ENCODE results near the gene JMY. TPM values are rescaled to one million over a fixed set of nuclear protein-coding genes. Genes with fewer than 3 reads are reported as not detected.

The JMY gene
- polyA plus RNA-seq, 4 donors: 1.6 to 10.3 (median 2.5) TPM

GRCh38 chr5:79259810-79260209, 23.9 kb downstream of the JMY start:
- H3K27ac ChIP-seq (ENCODE audit: low read depth in 1 of 3, low read length in 2 of 3): no peak overlapping the region
- FAIRE-seq (no peak), DNase-seq (no peak)
- peaks cover 0 to 18% (median 0%) of the 10 kb centered on the region in 3 donors for H3K36me3 ChIP-seq (ENCODE audit: control insufficient read depth in 3 of 3, insufficient read depth in 2 of 3, low read depth in 1 of 3, low read length in 3 of 3)
- H3K27me3 ChIP-seq (ENCODE audit: control insufficient read depth in 3 of 3, insufficient read depth in 3 of 3, low read length in 3 of 3): no peaks in the 10 kb centered on the region
- H3K4me3 ChIP-seq (ENCODE audit: low read depth in 1 of 3, low read length in 3 of 3): no peak overlapping the region
- no peaks in the 10 kb centered on the region for H3K4me1 ChIP-seq (ENCODE audit: control insufficient read depth in 3 of 3, insufficient read depth in 2 of 3, low read depth in 1 of 3, low read length in 2 of 3)
- peaks cover 0 to 2% of the 10 kb centered on the region in 2 donors for H3K9me3 ChIP-seq (ENCODE audit: control insufficient read depth in 2 of 2, insufficient read depth in 1 of 2, low read depth in 1 of 2, low read length in 1 of 2)
- WGBS, 3 donors: 93 to 97% (median 97%) methylated on average over 6 of the region's 6 CpGs

DNA sequence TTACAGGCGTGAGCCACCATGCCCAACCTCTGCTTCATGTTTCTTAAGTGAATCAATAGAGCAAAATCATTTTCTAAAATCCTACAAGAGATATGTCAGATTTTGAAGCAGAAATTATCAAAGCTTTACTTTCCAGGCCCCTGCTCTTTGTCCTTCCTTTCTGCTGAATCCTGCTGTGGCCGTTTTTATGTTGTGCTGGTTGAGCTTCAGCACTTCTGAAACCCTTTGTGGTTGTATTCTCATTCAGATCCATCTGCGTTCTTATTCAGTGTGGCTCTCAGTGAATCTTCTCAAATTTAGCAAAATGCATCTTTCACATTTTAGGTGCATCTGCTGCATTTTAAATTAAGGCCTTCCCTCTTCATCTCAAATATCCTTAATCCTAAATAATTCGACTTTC, 26.0 kb downstream of the JMY start:
- Histone ChIP-seq H3K9me3 (ENCODE audit: control insufficient read depth in 2 of 2, insufficient read depth in 1 of 2, low read depth in 1 of 2, low read length in 1 of 2) (no peaks in the 10 kb centered on the region), H3K27me3 (ENCODE audit: control insufficient read depth in 3 of 3, insufficient read depth in 3 of 3, low read length in 3 of 3) (no peaks in the 10 kb centered on the region), H3K4me3 (ENCODE audit: low read depth in 1 of 3, low read length in 3 of 3) (no peak overlapping the region), H3K36me3 (ENCODE audit: control insufficient read depth in 3 of 3, insufficient read depth in 2 of 3, low read depth in 1 of 3, low read length in 3 of 3) (peaks cover 0 to 18% (median 0%) of the 10 kb centered on the region in 3 donors), H3K4me1 (ENCODE audit: control insufficient read depth in 3 of 3, insufficient read depth in 2 of 3, low read depth in 1 of 3, low read length in 2 of 3) (no peaks in the 10 kb centered on the region), H3K27ac (ENCODE audit: low read depth in 1 of 3, low read length in 2 of 3) (no peak overlapping the region)
- no peak for FAIRE-seq
- DNase-seq: no peak
- 76 to 82% (median 80%) methylated on average over 4 of the region's 4 CpGs for WGBS, 3 donors

- FAIRE-seq: no peak
- 79 to 87% (median 81%) methylated on average over 7 of the region's 7 CpGs for WGBS, 3 donors
- Histone ChIP-seq H3K27me3 (ENCODE audit: control insufficient read depth in 3 of 3, insufficient read depth in 3 of 3, low read length in 3 of 3) (no peaks in the 10 kb centered on the region), H3K9me3 (ENCODE audit: control insufficient read depth in 2 of 2, insufficient read depth in 1 of 2, low read depth in 1 of 2, low read length in 1 of 2) (no peaks in the 10 kb centered on the region), H3K4me3 (ENCODE audit: low read depth in 1 of 3, low read length in 3 of 3) (no peak overlapping the region), H3K4me1 (ENCODE audit: control insufficient read depth in 3 of 3, insufficient read depth in 2 of 3, low read depth in 1 of 3, low read length in 2 of 3) (no peaks in the 10 kb centered on the region), H3K36me3 (ENCODE audit: control insufficient read depth in 3 of 3, insufficient read depth in 2 of 3, low read depth in 1 of 3, low read length in 3 of 3) (peaks cover 0 to 17% (median 0%) of the 10 kb centered on the region in 3 donors), H3K27ac (ENCODE audit: low read depth in 1 of 3, low read length in 2 of 3) (no peak overlapping the region)
- no peak for DNase-seq
These were observed 27.4 kb downstream of the JMY start for GRCh38 chr5:79263290-79263689.

DNA sequence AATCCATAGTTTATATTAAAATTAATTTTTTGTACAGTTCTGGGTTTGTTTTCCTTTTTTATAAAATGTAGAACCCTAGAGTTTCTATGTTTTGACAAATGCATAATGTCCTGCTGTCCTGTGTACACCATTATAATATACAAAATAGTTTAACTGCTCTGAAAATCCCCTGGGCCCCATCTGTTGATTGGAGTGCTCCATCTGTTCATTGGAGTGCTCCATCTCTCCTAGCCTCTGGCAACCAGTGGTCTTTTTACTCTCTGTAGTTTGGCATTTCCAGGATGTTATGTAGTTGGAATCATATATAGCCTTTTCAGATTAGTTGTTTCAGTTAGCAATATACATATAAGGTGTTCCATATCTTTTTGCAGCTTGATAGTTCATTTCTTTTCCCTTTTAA, 31.2 kb downstream of the JMY start:
- FAIRE-seq: no peak

DNA sequence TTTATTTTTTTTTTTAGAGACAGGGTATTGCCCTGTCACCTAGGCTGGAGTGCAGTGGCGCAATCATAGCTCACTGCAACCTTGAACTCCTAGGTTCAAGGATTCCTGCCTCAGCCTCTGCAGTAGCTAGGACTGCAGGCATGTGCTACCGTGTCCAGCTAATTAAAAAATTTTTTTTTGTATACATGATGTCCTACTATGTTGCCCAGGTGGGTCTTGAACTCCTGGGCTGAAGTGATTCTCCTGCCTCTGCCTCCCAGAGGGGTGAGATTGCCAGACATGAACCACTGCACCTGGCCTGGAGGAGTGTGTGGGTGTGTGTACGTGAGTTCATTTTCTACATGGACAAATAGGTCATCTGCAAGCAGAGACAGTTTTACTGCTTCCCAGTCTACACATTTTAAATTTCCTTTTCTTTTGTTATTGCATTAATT, 33.8 kb downstream of the JMY start:
- Histone ChIP-seq H3K27ac (ENCODE audit: low read depth in 1 of 3, low read length in 2 of 3) (no peak overlapping the region), H3K4me3 (ENCODE audit: low read depth in 1 of 3, low read length in 3 of 3) (no peak overlapping the region), H3K27me3 (ENCODE audit: control insufficient read depth in 3 of 3, insufficient read depth in 3 of 3, low read length in 3 of 3) (no peaks in the 10 kb centered on the region), H3K36me3 (ENCODE audit: control insufficient read depth in 3 of 3, insufficient read depth in 2 of 3, low read depth in 1 of 3, low read length in 3 of 3) (no peaks in the 10 kb centered on the region), H3K9me3 (ENCODE audit: control insufficient read depth in 2 of 2, insufficient read depth in 1 of 2, low read depth in 1 of 2, low read length in 1 of 2) (peaks cover 0 to 13% of the 10 kb centered on the region in 2 donors), H3K4me1 (ENCODE audit: control insufficient read depth in 3 of 3, insufficient read depth in 2 of 3, low read depth in 1 of 3, low read length in 2 of 3) (no peaks in the 10 kb centered on the region)
- DNase-seq (no peak), FAIRE-seq (no peak)
- 93 to 97% (median 96%) methylated on average over 3 of the region's 3 CpGs for WGBS, 3 donors

More for the DNA sequence above, 31.2 kb downstream of the JMY start:
- peaks cover 0 to 9% (median 0%) of the 10 kb centered on the region in 3 donors for H3K36me3 ChIP-seq (ENCODE audit: control insufficient read depth in 3 of 3, insufficient read depth in 2 of 3, low read depth in 1 of 3, low read length in 3 of 3)
- no peak for DNase-seq
- no peaks in the 10 kb centered on the region for H3K27me3 ChIP-seq (ENCODE audit: control insufficient read depth in 3 of 3, insufficient read depth in 3 of 3, low read length in 3 of 3)
- H3K4me1 ChIP-seq (ENCODE audit: control insufficient read depth in 3 of 3, insufficient read depth in 2 of 3, low read depth in 1 of 3, low read length in 2 of 3): no peaks in the 10 kb centered on the region
- H3K27ac ChIP-seq (ENCODE audit: low read depth in 1 of 3, low read length in 2 of 3): no peak overlapping the region
- H3K9me3 ChIP-seq (ENCODE audit: control insufficient read depth in 2 of 2, insufficient read depth in 1 of 2, low read depth in 1 of 2, low read length in 1 of 2): peaks cover 0 to 4% of the 10 kb centered on the region in 2 donors
- no peak overlapping the region for H3K4me3 ChIP-seq (ENCODE audit: low read depth in 1 of 3, low read length in 3 of 3)

GRCh38 chr5:79273341-79273740, 37.4 kb downstream of the JMY start:
- WGBS, 3 donors: 96 to 99% (median 97%) methylated on average over 4 of the region's 4 CpGs
- Histone ChIP-seq H3K9me3 (ENCODE audit: control insufficient read depth in 2 of 2, insufficient read depth in 1 of 2, low read depth in 1 of 2, low read length in 1 of 2) (peaks cover 0 to 13% of the 10 kb centered on the region in 2 donors), H3K4me1 (ENCODE audit: control insufficient read depth in 3 of 3, insufficient read depth in 2 of 3, low read depth in 1 of 3, low read length in 2 of 3) (no peaks in the 10 kb centered on the region), H3K4me3 (ENCODE audit: low read depth in 1 of 3, low read length in 3 of 3) (no peak overlapping the region), H3K27me3 (ENCODE audit: control insufficient read depth in 3 of 3, insufficient read depth in 3 of 3, low read length in 3 of 3) (no peaks in the 10 kb centered on the region), H3K36me3 (ENCODE audit: control insufficient read depth in 3 of 3, insufficient read depth in 2 of 3, low read depth in 1 of 3, low read length in 3 of 3) (peaks cover 0 to under 1% (median 0%) of the 10 kb centered on the region in 3 donors), H3K27ac (ENCODE audit: low read depth in 1 of 3, low read length in 2 of 3) (no peak overlapping the region)
- no peak for DNase-seq
- no peak for FAIRE-seq

DNA sequence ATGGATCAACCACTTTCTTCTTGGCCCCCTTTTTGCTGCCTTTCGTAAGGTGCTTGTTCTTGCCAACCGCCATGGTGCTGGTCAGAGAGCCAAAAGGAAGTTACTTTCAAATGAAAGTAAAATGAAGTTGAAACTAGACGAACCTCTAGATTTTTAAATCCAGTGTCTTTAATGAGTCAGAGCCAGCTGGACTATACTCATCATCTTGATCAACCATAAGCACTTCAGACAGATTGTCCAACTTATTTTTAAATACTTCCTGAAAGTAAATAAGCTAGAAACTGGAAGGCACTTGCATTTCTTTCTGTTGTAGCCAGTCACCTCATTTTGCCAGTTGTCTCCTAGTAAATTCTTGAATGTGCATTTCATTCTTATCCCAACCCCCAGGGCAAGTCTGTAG, 48.9 kb downstream of the JMY start:
- Histone ChIP-seq H3K4me3 (ENCODE audit: low read depth in 1 of 3, low read length in 3 of 3) (no peak overlapping the region), H3K27ac (ENCODE audit: low read depth in 1 of 3, low read length in 2 of 3) (no peak overlapping the region), H3K36me3 (ENCODE audit: control insufficient read depth in 3 of 3, insufficient read depth in 2 of 3, low read depth in 1 of 3, low read length in 3 of 3) (peaks cover 2 to 4% (median 2%) of the 10 kb centered on the region in 3 donors), H3K4me1 (ENCODE audit: control insufficient read depth in 3 of 3, insufficient read depth in 2 of 3, low read depth in 1 of 3, low read length in 2 of 3) (no peaks in the 10 kb centered on the region), H3K9me3 (ENCODE audit: control insufficient read depth in 2 of 2, insufficient read depth in 1 of 2, low read depth in 1 of 2, low read length in 1 of 2) (no peaks in the 10 kb centered on the region), H3K27me3 (ENCODE audit: control insufficient read depth in 3 of 3, insufficient read depth in 3 of 3, low read length in 3 of 3) (no peaks in the 10 kb centered on the region)
- no peak for FAIRE-seq
- WGBS, 3 donors: 79 to 91% (median 84%) methylated on average over 3 of the region's 3 CpGs
- DNase-seq: no peak

GRCh38 chr5:79285285-79285684, 49.4 kb downstream of the JMY start:
- Histone ChIP-seq H3K27ac (ENCODE audit: low read depth in 1 of 3, low read length in 2 of 3) (no peak overlapping the region), H3K27me3 (ENCODE audit: control insufficient read depth in 3 of 3, insufficient read depth in 3 of 3, low read length in 3 of 3) (no peaks in the 10 kb centered on the region), H3K9me3 (ENCODE audit: control insufficient read depth in 2 of 2, insufficient read depth in 1 of 2, low read depth in 1 of 2, low read length in 1 of 2) (no peaks in the 10 kb centered on the region), H3K4me1 (ENCODE audit: control insufficient read depth in 3 of 3, insufficient read depth in 2 of 3, low read depth in 1 of 3, low read length in 2 of 3) (no peaks in the 10 kb centered on the region), H3K4me3 (ENCODE audit: low read depth in 1 of 3, low read length in 3 of 3) (no peak overlapping the region), H3K36me3 (ENCODE audit: control insufficient read depth in 3 of 3, insufficient read depth in 2 of 3, low read depth in 1 of 3, low read length in 3 of 3) (peaks cover 0 to 3% (median 0%) of the 10 kb centered on the region in 3 donors)
- WGBS, 3 donors: 93 to 95% (median 95%) methylated on average over 3 of the region's 3 CpGs
- no peak for FAIRE-seq
- no peak for DNase-seq

- no peak for FAIRE-seq
- Histone ChIP-seq H3K4me3 (ENCODE audit: low read depth in 1 of 3, low read length in 3 of 3) (no peak overlapping the region), H3K36me3 (ENCODE audit: control insufficient read depth in 3 of 3, insufficient read depth in 2 of 3, low read depth in 1 of 3, low read length in 3 of 3) (peaks cover 0 to 6% (median 0%) of the 10 kb centered on the region in 3 donors), H3K9me3 (ENCODE audit: control insufficient read depth in 2 of 2, insufficient read depth in 1 of 2, low read depth in 1 of 2, low read length in 1 of 2) (no peaks in the 10 kb centered on the region), H3K27ac (ENCODE audit: low read depth in 1 of 3, low read length in 2 of 3) (no peak overlapping the region), H3K4me1 (ENCODE audit: control insufficient read depth in 3 of 3, insufficient read depth in 2 of 3, low read depth in 1 of 3, low read length in 2 of 3) (no peaks in the 10 kb centered on the region), H3K27me3 (ENCODE audit: control insufficient read depth in 3 of 3, insufficient read depth in 3 of 3, low read length in 3 of 3) (no peaks in the 10 kb centered on the region)
- DNase-seq: no peak
- WGBS, 3 donors: 88 to 97% (median 93%) methylated on average over 7 of the region's 7 CpGs
These were observed 49.9 kb downstream of the JMY start for GRCh38 chr5:79285833-79286232.
